SK-N-DZ (cell line): ENCODE results near the gene BMP6.
A peak's percentile ranks its signal among the peaks of the same experiment; 100 is the strongest.
"Not testable (repeated sequence)": the region's sequence is repeated elsewhere in the genome, so short reads cannot be mapped to it uniquely, and the experiment has no call there.

ENCODE experiments used
- DNase-seq: peaks from one replicate; pipeline ENCODE4 v3.0.0-alpha.2; 2015; ENCODE audit warnings: low spot score

The BMP6 gene

GRCh38 chr6:7787137-7787608 lies 61.3 kb downstream of the BMP6 start:
- no peak for DNase-seq

- no peak for DNase-seq
Measured at GRCh38 chr6:7787731-7788130, 61.8 kb downstream of the BMP6 start.

GRCh38 chr6:7794509-7794908 lies 68.6 kb downstream of the BMP6 start:
- DNase-seq = no peak

- no peak for DNase-seq
Measured at GRCh38 chr6:7797386-7797785, 71.5 kb downstream of the BMP6 start.

GRCh38 chr6:7798751-7799150 lies 72.9 kb downstream of the BMP6 start:
- no peak for DNase-seq

- no peak for DNase-seq
Measured at GRCh38 chr6:7802662-7803061, 76.8 kb downstream of the BMP6 start.

GRCh38 chr6:7803214-7803613 lies 77.3 kb downstream of the BMP6 start:
- no peak for DNase-seq

- DNase-seq = no peak
Measured at GRCh38 chr6:7805078-7805849, 79.4 kb downstream of the BMP6 start.

GRCh38 chr6:7805850-7806214 lies 79.9 kb downstream of the BMP6 start:
- no peak for DNase-seq

GRCh38 chr6:7806711-7807110 lies 80.8 kb downstream of the BMP6 start:
- no peak for DNase-seq

GRCh38 chr6:7809346-7809745 lies 83.4 kb downstream of the BMP6 start:
- DNase-seq = no peak

GRCh38 chr6:7811441-7811840 lies 85.5 kb downstream of the BMP6 start:
- DNase-seq = peak; percentile 16

- no peak for DNase-seq
Measured at GRCh38 chr6:7812623-7813022, 86.7 kb downstream of the BMP6 start.

- DNase-seq = no peak
Measured at GRCh38 chr6:7813193-7813592, 87.3 kb downstream of the BMP6 start.

- DNase-seq = no peak
Measured at GRCh38 chr6:7813704-7814103, 87.8 kb downstream of the BMP6 start.

GRCh38 chr6:7815716-7816115 lies 89.8 kb downstream of the BMP6 start:
- no peak for DNase-seq

GRCh38 chr6:7817184-7817583 lies 91.3 kb downstream of the BMP6 start:
- not testable (repeated sequence) for DNase-seq

GRCh38 chr6:7818257-7819214 lies 92.6 kb downstream of the BMP6 start:
- DNase-seq = no peak

GRCh38 chr6:7819431-7820015 lies 93.6 kb downstream of the BMP6 start:
- DNase-seq = no peak

GRCh38 chr6:7820288-7820835 lies 94.5 kb downstream of the BMP6 start:
- DNase-seq = no peak

GRCh38 chr6:7821426-7821825 lies 95.5 kb downstream of the BMP6 start:
- DNase-seq = no peak

- DNase-seq = no peak
Measured at GRCh38 chr6:7823552-7823951, 97.7 kb downstream of the BMP6 start.
